ENCODE measurements around the gene ZBTB43.
"Not testable (repeated sequence)": the region's sequence is repeated elsewhere in the genome, so short reads cannot be mapped to it uniquely, and the experiment has no call there.

Gene ZBTB43

GRCh38 chr9:126791406-126792230 lies 13.2 kb upstream of the ZBTB43 start:
- DNase-seq: no peak

- DNase-seq: no peak
Observed at GRCh38 chr9:126793686-126794417, 11.0 kb upstream of the ZBTB43 start.

- no peak for DNase-seq
Observed at GRCh38 chr9:126794441-126794840, 10.4 kb upstream of the ZBTB43 start.

- no peak for DNase-seq
Observed at GRCh38 chr9:126796758-126797157, 8.1 kb upstream of the ZBTB43 start.

- DNase-seq: no peak
Observed at GRCh38 chr9:126797903-126798302, 6.9 kb upstream of the ZBTB43 start.

DNA sequence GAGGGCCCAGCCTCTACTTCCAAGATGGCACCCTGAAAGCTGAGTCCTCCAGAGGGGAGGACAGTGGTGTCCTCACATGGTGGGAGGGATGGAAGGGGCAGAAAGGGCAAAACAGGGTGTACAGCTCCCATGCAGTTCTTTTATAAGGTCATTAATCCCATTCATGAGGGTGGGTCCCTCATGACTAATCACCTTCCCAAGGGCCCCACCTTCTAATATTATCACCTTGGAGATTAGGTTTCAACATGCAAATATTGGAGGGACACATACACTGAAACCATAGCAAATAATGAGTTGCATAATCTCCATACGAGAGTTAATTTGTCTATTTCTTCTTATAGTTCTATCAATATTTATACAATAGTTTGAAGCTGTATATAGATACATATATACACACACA lies 5.8 kb upstream of the ZBTB43 start:
- no peak for DNase-seq

DNA sequence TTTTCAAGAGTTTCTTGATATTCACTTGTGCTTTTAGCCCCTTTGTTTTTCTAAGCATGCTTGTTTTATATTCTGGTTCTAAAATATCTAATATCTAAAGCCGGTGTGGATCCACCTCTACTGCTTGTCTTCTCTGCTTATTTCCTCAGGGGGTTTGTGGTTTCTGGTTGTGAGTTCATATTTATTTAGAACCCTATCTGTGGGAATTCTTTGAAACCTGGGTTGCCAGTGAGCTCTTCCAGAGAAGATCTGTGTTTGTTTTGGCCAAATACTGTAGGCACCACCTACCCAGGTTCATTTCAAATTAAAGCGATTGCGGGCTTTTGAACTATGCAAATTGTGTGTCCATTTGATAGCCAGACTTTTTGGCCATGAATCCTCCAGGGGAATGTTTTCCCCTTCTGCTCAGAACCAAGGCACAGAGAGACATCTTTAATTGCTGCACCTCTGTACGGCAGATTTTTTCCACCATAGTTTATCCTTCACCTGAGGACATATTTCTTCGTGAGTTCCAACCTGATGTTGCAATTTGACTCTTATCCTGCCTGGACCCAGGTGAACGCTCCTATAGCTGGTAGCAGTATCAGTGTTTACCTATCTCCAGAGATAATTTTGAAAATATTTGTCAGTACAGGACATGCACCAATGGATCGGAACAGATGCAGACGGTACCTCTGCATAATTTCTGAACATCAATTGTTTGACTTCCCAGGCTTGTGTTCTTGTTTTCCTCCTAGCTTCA lies 2.4 kb upstream of the ZBTB43 start:
- no peak for DNase-seq

DNA sequence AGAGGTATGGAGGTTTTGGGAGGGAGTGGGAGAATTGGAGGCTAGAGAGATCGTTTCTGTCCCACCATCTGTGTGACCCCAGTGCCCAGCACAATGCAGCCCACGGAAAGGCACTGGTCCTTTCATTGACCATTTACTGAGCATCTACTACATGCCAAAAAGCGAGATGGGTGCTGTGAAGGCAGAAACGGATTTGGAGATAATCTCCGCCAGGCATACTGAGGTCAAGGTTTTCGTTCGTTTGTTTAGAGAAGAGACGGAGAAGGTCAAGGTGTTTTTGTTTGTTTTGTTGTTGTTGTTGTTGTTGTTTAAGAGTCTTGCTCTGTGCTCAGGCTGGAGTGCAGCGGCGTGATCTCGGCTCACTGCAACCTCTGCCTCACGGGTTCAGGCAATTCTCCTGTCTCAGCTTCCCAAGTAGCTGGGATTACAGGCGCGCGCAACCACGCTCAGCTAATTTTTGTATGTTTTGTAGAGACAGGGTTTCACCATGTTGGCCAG lies 593 bp upstream of the ZBTB43 start:
- DNase-seq: no peak

- DNase-seq: peak; percentile 67
Observed at GRCh38 chr9:126805554-126806262, 868 bp downstream of the ZBTB43 start.

DNA sequence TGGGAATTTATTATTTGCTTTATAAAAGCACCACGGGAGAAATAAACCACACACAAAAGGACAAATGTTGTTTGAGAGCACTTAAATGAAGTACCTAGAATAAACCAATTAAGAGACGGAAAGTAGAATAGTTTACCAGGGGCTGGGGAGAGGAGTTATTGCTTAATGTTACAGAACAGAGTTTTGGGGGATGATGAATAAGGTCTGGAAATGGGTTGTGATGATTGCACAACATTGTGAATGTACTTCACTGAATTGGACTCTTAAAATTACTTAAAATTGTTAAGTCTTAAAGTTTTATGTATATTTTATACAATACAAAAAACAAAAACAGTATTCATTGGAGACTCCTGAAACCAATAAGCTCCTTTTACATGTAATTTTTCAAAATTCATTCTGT lies 1.5 kb downstream of the ZBTB43 start:
- no peak for DNase-seq

DNA sequence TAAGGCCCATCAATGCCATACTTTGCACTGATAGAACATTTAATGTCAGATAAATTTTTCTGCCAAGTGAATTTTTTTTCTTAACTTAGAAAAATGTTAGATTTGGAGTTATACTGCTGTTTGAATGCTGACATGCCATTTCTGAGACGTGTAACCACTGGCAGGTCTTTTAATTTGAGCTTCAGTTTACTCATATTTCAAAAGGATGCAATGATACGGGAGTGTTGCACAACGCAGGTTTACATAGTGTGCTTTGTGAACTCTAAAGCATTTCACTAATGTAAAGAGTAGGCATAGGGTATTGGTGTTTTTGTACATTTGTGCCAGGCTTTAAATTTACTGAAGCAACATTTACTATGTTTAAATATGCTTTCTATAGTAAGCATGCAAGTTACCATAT lies 4.2 kb downstream of the ZBTB43 start:
- DNase-seq: no peak

DNA sequence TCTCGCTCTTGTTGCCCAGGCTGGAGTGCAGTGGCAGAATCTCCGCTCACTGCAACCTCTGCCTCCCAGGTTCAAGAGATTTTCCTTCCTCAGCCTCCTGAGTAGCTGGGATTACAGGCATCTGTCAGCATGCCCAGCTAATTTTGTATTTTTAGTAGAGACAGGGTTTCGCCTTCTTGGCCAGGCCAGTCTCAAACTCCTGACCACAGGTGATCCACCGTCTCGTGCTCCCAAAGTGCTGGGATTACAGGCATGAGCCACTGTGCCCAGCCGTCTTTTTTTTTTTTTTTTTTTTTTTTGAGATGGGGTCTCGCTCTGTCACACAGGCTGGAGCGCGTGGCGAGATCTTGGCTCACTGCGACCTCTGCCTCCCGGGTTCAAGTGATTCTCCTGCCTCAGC lies 5.4 kb downstream of the ZBTB43 start:
- DNase-seq: not testable (repeated sequence)

DNA sequence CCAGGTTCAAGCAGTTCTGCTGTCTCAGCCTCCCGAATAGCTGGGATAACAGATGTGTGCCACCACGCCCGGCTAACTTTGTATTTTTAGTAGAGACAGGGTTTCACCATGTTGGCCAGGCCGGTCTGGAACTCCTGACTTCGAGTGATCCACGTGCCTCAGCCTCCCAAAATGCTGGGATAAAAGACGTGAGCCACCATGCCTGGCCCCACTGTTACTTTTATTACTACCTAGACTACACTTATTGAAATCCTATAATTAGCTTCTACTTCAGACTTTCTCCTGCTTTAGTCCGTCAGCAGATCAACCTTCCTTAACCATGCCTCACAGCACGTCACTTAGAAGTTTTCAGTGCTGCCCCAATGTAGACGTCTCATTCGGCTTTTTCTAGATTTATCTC lies 8.2 kb downstream of the ZBTB43 start:
- DNase-seq: no peak

DNA sequence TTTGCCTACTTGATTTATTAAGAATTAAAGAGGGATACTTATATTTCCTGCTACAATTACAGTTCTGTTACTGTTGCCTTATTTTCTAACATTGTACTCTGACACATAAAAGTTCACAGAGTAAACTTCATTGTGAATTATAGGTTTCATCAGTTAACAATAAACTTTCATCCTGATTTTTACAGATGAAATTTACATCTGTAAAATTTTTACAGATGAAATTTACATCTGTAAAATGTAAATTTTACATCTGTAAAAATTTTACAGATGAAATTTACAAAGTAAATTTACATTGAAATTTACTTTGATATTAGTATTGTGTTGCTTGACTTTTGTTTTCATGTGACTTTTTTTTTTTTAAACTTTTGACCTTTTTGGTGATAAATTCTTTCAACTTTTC lies 9.3 kb downstream of the ZBTB43 start:
- no peak for DNase-seq

GRCh38 chr9:126817615-126818014 lies 12.8 kb downstream of the ZBTB43 start:
- not testable (repeated sequence) for DNase-seq

DNA sequence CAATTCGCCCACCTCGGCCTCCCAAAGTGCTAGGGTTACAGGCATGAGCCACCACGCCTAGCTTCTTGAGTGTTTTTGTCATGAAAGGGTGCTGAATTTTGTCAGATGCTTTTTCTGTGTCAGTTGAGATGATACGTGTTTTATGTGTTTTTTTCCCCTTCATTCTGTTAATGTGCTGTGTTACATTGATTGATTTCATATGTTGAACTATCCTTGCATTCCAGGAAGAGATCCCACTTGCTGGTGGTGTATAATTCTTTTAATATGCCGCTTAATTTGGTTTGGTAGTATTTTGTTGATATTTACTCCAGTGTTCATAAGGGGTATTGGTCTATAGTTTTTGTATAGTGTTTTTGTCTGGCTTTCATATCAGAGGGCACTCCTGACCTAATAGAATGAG lies 13.6 kb downstream of the ZBTB43 start:
- DNase-seq: no peak

GRCh38 chr9:126819482-126819881 lies 14.6 kb downstream of the ZBTB43 start:
- DNase-seq: no peak

- no peak for DNase-seq
Observed at GRCh38 chr9:126822278-126822677, 17.4 kb downstream of the ZBTB43 start.

GRCh38 chr9:126822873-126823272 lies 18.0 kb downstream of the ZBTB43 start:
- no peak for DNase-seq

DNA sequence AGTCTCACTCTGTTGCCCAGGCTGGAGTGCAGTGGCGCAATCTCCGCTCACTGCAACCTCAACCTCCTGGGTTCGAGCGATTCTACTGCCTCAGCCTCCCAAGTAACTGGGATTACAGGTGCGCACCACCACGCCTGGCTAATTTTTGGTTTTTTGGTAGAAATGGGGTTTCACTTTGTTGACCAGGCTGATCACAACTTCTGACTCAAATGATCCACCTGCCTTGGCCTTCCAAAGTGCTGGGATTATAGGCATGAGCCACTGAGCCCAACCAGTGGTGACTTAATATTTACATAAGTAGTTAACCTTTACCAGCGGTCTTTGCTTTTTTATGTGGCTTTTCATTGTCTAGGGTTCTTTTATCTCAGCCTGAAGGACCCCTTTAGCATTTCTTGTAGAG lies 19.2 kb downstream of the ZBTB43 start:
- DNase-seq: not testable (repeated sequence)

DNA sequence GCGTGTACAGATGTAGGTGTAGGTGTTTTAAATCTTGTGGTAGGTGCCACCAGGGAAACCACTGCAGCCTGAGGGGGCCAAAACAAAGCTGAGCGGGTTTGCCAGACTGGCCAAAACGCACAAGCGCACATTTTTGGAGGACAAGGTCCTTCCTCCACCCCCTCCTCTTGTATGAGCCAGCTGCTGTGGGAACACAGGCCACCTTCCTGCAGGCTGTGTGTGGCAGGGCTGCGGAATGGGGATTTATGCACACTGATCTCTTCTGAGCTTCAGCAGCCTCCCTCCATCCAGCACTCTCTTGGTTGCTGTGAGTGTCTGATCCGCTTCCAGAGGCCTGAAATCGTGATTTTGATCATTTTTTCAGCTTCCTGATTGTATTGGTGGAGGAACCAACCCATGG lies 22.4 kb downstream of the ZBTB43 start:
- no peak for DNase-seq

- no peak for DNase-seq
Observed at GRCh38 chr9:126829035-126829434, 24.2 kb downstream of the ZBTB43 start.

GRCh38 chr9:126830827-126831226 lies 26.0 kb downstream of the ZBTB43 start:
- no peak for DNase-seq

Data from activated CD4-positive, CD25-positive, alpha-beta regulatory T cell treated with anti-CD3 and anti-CD28 coated beads, Interleukin-2, amount 50 U/mL, for 72 hours (primary cell).